Stimulated activated naive B cell treated with anti-CD40 and anti-IgM and Interleukin-4, amounts not matched to agents 10 μg/mL and 1 μg/mL and 100 μg/mL, for 72 hours (primary cell): Measurements from ENCODE around the gene CD3D.
"Not testable (repeated sequence)": the region's sequence is repeated elsewhere in the genome, so short reads cannot be mapped to it uniquely, and the experiment has no call there.

Source experiments
- ATAC-seq, 2 donors: fragments of 150-1000 bp; cut with Tn5 transposase; replicated peaks; 2 replicates each; pipeline ENCODE4 v1.10.0; 2021; ENCODE audit warnings: moderate library complexity in 1 of 2
- DNase-seq: peaks from one replicate; pipeline ENCODE4 v3.0.0; 2021
- H3K27ac Mint-ChIP-seq: one replicate; pipeline ENCODE4 v1.8.0; 2022; ENCODE audit warnings: mild to moderate bottlenecking, mixed read lengths
- H3K27me3 Mint-ChIP-seq, 2 donors: one replicate each; pipeline ENCODE4 v1.8.0; 2022; ENCODE audit warnings: mixed read lengths in 2 of 2
- H3K36me3 Mint-ChIP-seq, 2 donors: one replicate each; pipeline ENCODE4 v1.8.0; 2022; ENCODE audit warnings: mixed read lengths in 2 of 2, mild to moderate bottlenecking in 1 of 2
- H3K4me1 Mint-ChIP-seq, 2 donors: one replicate each; pipeline ENCODE4 v1.8.0; 2022; ENCODE audit warnings: mixed read lengths in 2 of 2, mild to moderate bottlenecking in 1 of 2
- H3K4me3 Mint-ChIP-seq, 2 donors: one replicate each; pipeline ENCODE4 v1.8.0; 2022; ENCODE audit warnings: mild to moderate bottlenecking in 2 of 2, mixed read lengths in 2 of 2, moderate library complexity in 1 of 2
- H3K9me3 Mint-ChIP-seq, 2 donors: one replicate each; pipeline ENCODE4 v1.8.0; 2022; ENCODE audit warnings: mixed read lengths in 2 of 2, mild to moderate bottlenecking in 1 of 2

The CD3D gene

GRCh38 chr11:118320515-118320914, 22.0 kb downstream of the CD3D start:
- Mint-ChIP-seq H3K4me1 (peaks cover 38 to 60% of the 10 kb centered on the region in 2 donors), H3K36me3 (no peaks in the 10 kb centered on the region), H3K27ac (peak overlapping the region; percentile 37), H3K9me3 (peaks cover 0 to 1% of the 10 kb centered on the region in 2 donors), H3K27me3 (peaks cover 0 to 3% of the 10 kb centered on the region in 2 donors), H3K4me3 (no peak overlapping the region)
- ATAC-seq (no peak), DNase-seq (no peak)

GRCh38 chr11:118319337-118319707, 23.2 kb downstream of the CD3D start:
- Mint-ChIP-seq H3K36me3 (no peaks in the 10 kb centered on the region), H3K4me1 (peaks cover 41 to 65% of the 10 kb centered on the region in 2 donors), H3K27me3 (no peaks in the 10 kb centered on the region), H3K4me3 (no peak overlapping the region), H3K27ac (no peak overlapping the region), H3K9me3 (peaks cover 0 to 1% of the 10 kb centered on the region in 2 donors)
- DNase-seq, result no peak
- ATAC-seq, result no peak

DNA sequence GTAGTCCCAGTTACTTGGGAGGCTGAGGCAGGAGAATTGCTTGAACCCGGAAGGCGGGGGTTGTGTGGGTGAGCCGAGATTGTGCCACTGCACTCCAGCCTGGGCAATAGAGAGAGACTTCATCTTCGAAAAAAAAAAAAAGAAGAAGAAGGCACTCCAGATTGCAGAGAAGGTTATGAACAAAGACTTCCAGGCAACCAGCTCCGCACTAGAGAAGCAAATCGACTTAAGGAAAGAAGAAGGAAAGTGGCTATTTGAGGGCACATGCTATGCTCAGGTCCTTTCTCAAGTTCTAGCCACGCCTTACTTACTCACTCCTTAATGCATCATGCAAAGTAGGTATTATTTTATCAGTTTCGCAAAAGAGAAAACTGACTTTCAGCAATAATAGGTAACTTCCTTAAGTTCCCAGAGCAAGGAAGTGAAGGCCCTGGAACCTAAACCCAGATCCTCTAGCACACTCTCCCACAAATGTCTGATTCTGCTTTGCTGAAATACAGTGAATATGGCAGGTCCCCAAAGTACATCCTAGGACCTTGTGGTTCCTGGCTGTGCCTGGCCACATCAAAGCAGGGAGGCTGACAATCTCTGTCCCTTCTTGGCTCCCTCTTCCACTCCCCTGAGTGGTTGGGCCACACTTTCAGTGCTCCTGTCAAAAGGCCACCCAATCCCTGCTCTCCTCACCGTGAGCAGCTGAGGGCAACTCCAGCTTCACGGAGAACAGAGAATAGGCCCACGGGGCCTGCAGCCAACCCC, 23.7 kb downstream of the CD3D start:
- ATAC-seq, result no peak
- H3K27me3 Mint-ChIP-seq, result no peaks in the 10 kb centered on the region

GRCh38 chr11:118318124-118318523, 24.4 kb downstream of the CD3D start:
- ATAC-seq, result no peak
- DNase-seq, result no peak
- Mint-ChIP-seq H3K9me3 (peaks cover 0 to 1% of the 10 kb centered on the region in 2 donors), H3K4me1 (peaks cover 41 to 61% of the 10 kb centered on the region in 2 donors), H3K4me3 (no peak overlapping the region), H3K36me3 (no peaks in the 10 kb centered on the region), H3K27ac (no peak overlapping the region), H3K27me3 (no peaks in the 10 kb centered on the region)

More for the DNA sequence above, 23.7 kb downstream of the CD3D start:
- Mint-ChIP-seq H3K36me3 (no peaks in the 10 kb centered on the region), H3K27ac (no peak overlapping the region), H3K4me1 (peaks cover 41 to 65% of the 10 kb centered on the region in 2 donors), H3K9me3 (peaks cover 0 to 1% of the 10 kb centered on the region in 2 donors), H3K4me3 (no peak overlapping the region)
- no peak for DNase-seq

GRCh38 chr11:118314988-118315411, 27.5 kb downstream of the CD3D start:
- DNase-seq (no peak), ATAC-seq (no peak)
- Mint-ChIP-seq H3K36me3 (no peaks in the 10 kb centered on the region), H3K9me3 (peaks cover 0 to 4% of the 10 kb centered on the region in 2 donors), H3K27me3 (no peaks in the 10 kb centered on the region), H3K4me1 (peaks cover 35 to 47% of the 10 kb centered on the region in 2 donors), H3K4me3 (no peak overlapping the region), H3K27ac (no peak overlapping the region)

- Mint-ChIP-seq H3K27ac (no peak overlapping the region), H3K4me3 (no peak overlapping the region), H3K36me3 (no peaks in the 10 kb centered on the region), H3K4me1 (peaks cover 24 to 34% of the 10 kb centered on the region in 2 donors), H3K27me3 (no peaks in the 10 kb centered on the region), H3K9me3 (peaks cover 0 to 3% of the 10 kb centered on the region in 2 donors)
- ATAC-seq (no peak), DNase-seq (no peak)
These were observed 29.3 kb downstream of the CD3D start for GRCh38 chr11:118313242-118313641.

GRCh38 chr11:118312328-118312727, 30.2 kb downstream of the CD3D start:
- ATAC-seq, result no peak
- H3K4me3 Mint-ChIP-seq, result no peak overlapping the region
- peaks cover 0 to 3% of the 10 kb centered on the region in 2 donors for H3K9me3 Mint-ChIP-seq
- DNase-seq, result no peak
- no peaks in the 10 kb centered on the region for H3K27me3 Mint-ChIP-seq
- no peak overlapping the region for H3K27ac Mint-ChIP-seq
- no peaks in the 10 kb centered on the region for H3K36me3 Mint-ChIP-seq
- peaks cover 23 to 33% of the 10 kb centered on the region in 2 donors for H3K4me1 Mint-ChIP-seq

DNA sequence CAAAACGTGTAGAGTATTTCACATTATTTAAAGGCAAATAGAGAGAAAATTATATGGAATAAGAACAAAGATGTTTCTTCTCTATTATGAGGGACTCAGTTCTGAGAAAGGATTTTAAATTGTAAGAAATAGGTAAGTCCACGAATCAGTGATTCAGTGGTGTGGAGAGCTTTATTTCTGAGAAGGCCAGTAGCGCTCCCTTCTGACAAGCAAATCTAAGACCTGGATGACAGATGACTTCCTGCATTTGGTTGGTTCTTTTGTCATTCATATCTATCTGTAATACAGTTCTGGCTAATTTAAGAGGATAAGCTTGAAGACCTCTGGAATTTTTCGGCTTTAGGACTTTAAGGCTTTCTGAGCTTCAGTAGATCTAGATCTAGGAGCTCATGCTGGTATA, 31.0 kb downstream of the CD3D start:
- no peaks in the 10 kb centered on the region for H3K27me3 Mint-ChIP-seq
- ATAC-seq (no peak), DNase-seq (no peak)
- no peak overlapping the region for H3K4me3 Mint-ChIP-seq
- H3K27ac Mint-ChIP-seq, result no peak overlapping the region
- H3K9me3 Mint-ChIP-seq, result peaks cover 0 to 3% of the 10 kb centered on the region in 2 donors
- no peaks in the 10 kb centered on the region for H3K36me3 Mint-ChIP-seq
- peaks cover 18 to 24% of the 10 kb centered on the region in 2 donors for H3K4me1 Mint-ChIP-seq

DNA sequence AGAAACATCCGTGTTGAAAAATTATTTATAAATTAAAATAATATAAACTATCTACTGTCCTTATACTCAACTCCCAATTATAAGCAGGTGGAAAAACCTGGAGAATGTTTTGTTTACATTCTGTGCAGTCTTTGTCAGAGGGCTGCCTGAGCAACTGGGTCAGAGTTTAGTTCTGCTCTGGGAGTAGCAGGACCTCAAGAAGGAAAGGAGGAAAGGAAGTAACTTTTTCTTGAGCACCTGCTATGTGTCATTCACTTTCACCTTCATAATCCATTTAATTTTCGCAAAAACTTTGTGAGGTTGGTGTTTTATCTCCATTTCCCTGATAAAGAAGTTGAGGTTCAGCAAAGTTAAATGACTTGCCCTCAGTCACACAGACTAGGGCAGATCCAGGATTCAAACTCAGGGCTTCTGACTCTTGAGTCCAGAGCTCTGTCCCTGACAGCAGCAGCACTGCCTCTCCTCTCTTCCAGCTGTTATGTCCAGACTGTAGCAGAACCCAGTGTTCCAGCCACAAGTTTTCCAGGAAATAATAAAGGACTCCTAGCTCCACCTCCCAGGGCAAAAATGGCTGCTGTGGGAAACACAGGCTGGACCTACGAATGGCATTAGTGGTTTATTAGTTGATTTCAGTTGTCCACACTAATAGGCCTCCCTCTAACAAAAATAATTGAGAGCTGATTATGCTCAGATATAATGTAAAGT, 31.6 kb downstream of the CD3D start:
- H3K9me3 Mint-ChIP-seq, result peaks cover 0 to 3% of the 10 kb centered on the region in 2 donors
- H3K27ac Mint-ChIP-seq, result no peak overlapping the region
- no peak for ATAC-seq
- H3K36me3 Mint-ChIP-seq, result no peaks in the 10 kb centered on the region
- no peak for DNase-seq
- H3K27me3 Mint-ChIP-seq, result peaks cover 0 to 1% of the 10 kb centered on the region in 2 donors
- no peak overlapping the region for H3K4me3 Mint-ChIP-seq
- peaks cover 13 to 19% of the 10 kb centered on the region in 2 donors for H3K4me1 Mint-ChIP-seq

GRCh38 chr11:118310271-118310670, 32.2 kb downstream of the CD3D start:
- Mint-ChIP-seq H3K9me3 (peaks cover 0 to 3% of the 10 kb centered on the region in 2 donors), H3K27me3 (peaks cover 0 to 3% of the 10 kb centered on the region in 2 donors), H3K36me3 (no peaks in the 10 kb centered on the region), H3K4me3 (no peak overlapping the region), H3K4me1 (peaks cover 7 to 12% of the 10 kb centered on the region in 2 donors), H3K27ac (no peak overlapping the region)
- ATAC-seq, result no peak
- DNase-seq, result no peak

DNA sequence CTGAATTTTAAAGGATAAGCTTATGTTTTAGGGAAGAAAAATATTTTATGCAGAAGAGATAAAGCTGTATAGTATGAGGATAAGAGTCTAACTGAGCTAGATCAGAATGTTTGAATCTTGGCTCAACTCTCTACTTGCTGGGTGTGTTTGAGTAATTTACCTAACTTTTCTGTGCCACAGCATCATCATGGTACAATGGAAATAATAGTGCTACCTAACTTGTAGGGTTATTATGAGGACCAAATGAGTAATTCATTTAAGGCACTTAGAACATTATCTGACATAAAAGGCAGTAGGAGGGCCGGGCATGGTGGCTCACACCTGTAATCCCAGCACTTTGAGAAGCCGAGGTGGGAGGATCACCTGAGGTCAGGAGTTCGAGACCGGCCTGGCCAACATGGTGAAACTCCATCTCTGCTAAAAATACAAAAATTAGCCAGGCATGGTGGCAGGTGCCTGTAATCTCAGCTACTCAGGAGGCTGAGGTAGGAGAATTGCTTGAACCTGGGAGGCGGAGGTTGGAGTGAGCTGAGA, 33.4 kb downstream of the CD3D start:
- not testable (repeated sequence) for H3K4me1 Mint-ChIP-seq, H3K4me3 Mint-ChIP-seq, H3K9me3 Mint-ChIP-seq, H3K36me3 Mint-ChIP-seq, H3K27ac Mint-ChIP-seq, H3K27me3 Mint-ChIP-seq, DNase-seq, ATAC-seq

DNA sequence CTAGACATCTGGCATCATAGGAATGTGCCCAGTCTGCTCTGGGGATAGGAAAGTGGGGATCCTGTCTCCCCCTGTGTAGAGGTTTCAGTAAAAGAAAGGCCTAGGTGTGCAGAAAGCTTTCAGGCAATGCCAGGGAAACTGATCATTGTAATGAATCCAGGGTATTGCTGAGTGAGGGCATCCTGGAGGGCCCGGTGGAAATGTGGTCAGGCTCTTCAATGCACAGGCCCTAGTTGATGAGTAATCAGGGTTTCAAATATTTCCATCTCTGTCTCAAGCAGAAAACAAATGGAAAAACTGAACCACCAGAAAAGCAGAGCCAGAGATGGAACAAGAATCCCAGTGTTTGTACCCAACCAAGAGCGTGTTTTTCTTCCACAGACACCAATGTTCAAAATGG, 35.9 kb downstream of the CD3D start:
- Mint-ChIP-seq H3K4me1 (peaks cover 0 to 2% of the 10 kb centered on the region in 2 donors), H3K36me3 (no peaks in the 10 kb centered on the region), H3K9me3 (peaks cover 0 to 3% of the 10 kb centered on the region in 2 donors), H3K27me3 (peaks cover 5 to 9% of the 10 kb centered on the region in 2 donors), H3K27ac (no peak overlapping the region), H3K4me3 (no peak overlapping the region)
- DNase-seq (no peak), ATAC-seq (no peak)

- no peak for DNase-seq
- Mint-ChIP-seq H3K27ac (peak overlapping the region; percentile 26), H3K36me3 (no peaks in the 10 kb centered on the region), H3K4me1 (peaks cover 0 to 2% of the 10 kb centered on the region in 2 donors), H3K9me3 (peaks cover 0 to 3% of the 10 kb centered on the region in 2 donors), H3K27me3 (peaks cover 5 to 9% of the 10 kb centered on the region in 2 donors), H3K4me3 (no peak overlapping the region)
- no peak for ATAC-seq
These were observed 36.8 kb downstream of the CD3D start for GRCh38 chr11:118305726-118306125.

- DNase-seq (no peak), ATAC-seq (no peak)
- peaks cover 5 to 9% of the 10 kb centered on the region in 2 donors for H3K27me3 Mint-ChIP-seq
- H3K36me3 Mint-ChIP-seq, result no peaks in the 10 kb centered on the region
- H3K27ac Mint-ChIP-seq, result no peak within 1 kb of the TSS
- no peak within 1 kb of the TSS for H3K4me3 Mint-ChIP-seq
- H3K9me3 Mint-ChIP-seq, result no peaks in the 10 kb centered on the region
- H3K4me1 Mint-ChIP-seq, result peaks cover 0 to 2% of the 10 kb centered on the region in 2 donors
These were observed 37.8 kb downstream of the CD3D start, which contains the start of gene CD3E for GRCh38 chr11:118304568-118305248. Gene CD3E, plus strand, starts transcription at chr11:118304730. Its CDS starts 223 bp downstream, at chr11:118304953.
